NOMO-1 treated with DMSO at 0.1 percent for 48 hours (cell line): ENCODE results near the gene BTBD10.

Experiments used
- DNase-seq: peaks from one replicate; lab custom pipeline; 2025; ENCODE audit not compliant: unreplicated experiment; lab: John Stamatoyannopoulos, UW

BTBD10 gene

DNA sequence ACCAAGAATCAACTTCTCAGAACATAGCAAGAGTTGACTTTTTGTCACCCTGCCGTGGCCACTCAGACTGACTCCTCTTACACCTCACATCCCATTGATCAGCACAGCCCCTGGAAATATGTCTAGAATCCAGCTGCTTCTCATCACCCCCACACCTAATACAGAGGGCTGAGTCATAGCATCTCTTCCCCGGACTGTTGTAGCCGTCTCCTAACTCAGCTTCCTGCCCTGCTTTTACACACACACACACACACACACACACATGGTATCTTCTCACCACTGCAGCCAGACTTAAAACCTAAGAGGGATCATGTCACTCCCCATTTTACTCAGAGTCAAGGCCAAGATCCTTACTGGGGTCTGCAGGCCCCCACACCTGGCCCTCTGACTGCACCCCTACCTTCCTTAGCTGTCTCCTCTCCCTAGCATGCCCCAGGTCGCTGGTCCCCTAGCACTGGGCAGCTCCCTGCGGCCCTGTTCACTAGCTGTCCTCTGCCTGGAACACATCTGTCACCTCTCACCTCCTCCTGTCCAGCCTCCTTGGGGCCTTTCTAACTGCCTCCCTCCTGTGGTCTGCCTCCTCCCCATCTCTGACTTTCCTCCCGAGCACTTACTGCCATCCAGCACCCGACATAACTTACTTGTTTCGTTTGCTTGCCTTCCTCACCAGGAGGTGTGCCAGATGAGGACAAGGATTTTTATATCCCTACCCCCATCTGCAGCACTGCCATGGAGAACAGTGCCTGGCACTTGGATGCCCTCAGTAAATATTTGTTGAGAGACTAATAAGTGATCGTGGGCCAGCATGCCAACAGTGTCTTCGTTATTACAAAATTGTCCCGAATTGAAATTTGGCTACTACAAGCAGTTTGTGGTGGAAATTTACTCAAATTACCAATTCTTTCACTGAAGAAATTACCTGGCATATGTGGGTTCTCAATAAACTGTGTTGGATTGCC lies 123.5 kb downstream of the BTBD10 start:
- no peak for DNase-seq

DNA sequence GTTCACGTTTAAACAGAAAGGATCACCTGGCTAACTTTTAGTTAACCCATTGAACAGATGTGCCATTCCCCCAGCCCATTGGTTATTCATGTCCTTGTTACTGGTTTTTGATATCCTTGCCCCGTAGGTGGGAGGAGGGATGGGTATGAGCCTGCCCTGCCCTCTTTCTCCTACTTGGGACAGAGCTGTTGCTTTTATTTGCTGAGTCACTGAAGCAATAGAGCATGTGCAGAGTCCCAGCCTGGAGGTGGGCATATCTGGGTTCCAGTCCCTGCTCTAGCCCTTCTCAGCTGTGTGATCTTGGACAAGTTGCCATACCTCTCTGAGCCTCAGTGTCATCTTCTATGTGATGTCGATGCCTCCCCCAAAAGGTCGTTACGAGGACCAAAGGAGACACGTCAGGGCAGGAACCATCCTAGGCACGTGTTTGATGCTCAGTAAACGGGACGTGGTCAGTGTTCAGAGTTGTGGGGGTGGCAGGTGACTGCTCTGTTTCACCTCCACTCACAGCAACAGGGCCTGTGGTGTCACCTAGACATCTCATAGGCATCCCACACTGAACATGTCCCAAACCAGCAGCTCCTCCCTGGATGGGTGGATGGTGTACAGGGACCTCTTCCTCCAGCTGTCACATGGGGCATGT lies 124.5 kb downstream of the BTBD10 start:
- no peak for DNase-seq

DNA sequence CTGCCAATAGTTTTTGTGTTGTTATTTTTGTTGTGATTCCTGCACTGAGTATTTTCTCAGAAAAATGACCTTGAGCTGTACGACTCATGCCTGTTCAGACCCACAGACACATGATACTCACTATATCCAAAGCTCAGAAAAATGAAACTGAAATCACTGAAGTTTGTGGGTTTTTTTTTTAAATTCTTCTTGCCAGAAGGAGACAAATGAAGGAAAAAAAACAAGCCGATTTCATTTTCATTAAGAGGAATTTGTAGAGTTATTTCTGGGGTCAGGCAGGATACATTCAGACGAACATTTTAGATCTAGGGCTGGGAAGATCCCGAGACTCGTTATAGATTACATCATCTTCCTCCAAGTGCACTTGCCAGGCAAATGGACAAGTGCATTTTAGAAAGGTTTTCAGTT lies 125.0 kb downstream of the BTBD10 start:
- peak; percentile 19 for DNase-seq
